ENCODE measurements around the gene CHI3L2. TPM values are rescaled to one million over a fixed set of nuclear protein-coding genes. Genes with fewer than 3 reads are reported as not detected.

Gene CHI3L2
- total RNA-seq, 1 donor from 2014 or later = not detected

DNA sequence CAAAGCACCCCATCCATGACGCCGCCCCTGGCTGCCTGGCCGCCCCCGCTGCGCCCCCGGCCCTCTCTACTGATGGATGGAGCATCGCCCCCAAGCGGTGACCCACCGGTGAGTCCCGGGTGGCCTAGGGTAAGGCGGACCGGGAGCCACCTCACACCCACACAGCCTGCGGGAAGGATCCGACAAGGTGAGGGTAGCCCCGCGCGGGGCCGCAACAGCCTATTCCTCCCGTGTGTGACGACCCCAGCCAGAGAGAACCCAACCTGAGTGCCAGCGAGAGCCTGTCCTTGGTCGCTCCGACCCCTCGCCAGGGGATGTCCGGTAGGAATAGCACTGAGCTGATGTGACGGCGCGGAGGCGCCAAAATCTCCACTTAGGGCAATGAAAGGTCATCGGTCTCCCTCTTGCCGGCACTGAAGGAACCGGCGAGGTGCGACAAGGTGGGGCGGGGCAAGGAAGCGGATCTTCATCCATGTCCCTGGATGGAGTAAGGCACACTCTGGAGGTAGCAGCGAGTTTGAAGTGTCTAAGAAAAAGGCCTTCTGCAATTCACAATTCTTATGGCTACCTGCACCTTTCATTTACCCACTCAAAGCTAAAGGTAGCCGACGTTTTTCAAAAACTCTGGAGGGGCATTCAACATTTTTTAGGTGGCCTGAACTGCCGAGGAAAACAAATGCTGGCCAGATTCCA lies 43.4 kb downstream of the CHI3L2 start:
- DNase-seq (ENCODE audit: extremely low spot score, unreplicated experiment) = no peak
- Mint-ChIP-seq H3K4me1 (ENCODE audit: unreplicated experiment) (no peaks in the 10 kb centered on the region), H3K27me3 (ENCODE audit: unreplicated experiment) (peaks cover 5% of the 10 kb centered on the region), H3K36me3 (ENCODE audit: unreplicated experiment) (no peaks in the 10 kb centered on the region), H3K27ac (ENCODE audit: unreplicated experiment) (no peak overlapping the region), H3K9me3 (ENCODE audit: unreplicated experiment) (no peaks in the 10 kb centered on the region), H3K4me3 (ENCODE audit: unreplicated experiment) (no peak overlapping the region)
- no peak for TF ChIP-seq CTCF (IDR thresholded peaks at IDR 0.05)

DNA sequence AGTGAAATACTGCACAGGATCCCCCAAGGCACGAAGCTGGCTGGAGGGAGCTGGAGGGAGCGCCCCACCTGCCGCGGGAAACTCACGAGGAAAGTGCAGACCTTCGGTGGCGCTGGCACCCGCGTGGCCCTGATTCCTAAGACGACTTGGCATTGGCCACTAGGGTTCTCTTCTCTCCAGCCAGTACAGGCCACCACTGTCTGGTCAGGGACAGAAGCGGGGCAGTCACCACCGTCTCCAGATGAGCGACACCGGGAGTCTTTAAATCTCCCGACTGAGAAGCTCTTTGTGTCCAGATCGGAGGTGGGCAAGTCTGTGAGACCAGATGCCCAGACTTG lies 43.9 kb downstream of the CHI3L2 start:
- TF ChIP-seq CTCF (IDR thresholded peaks at IDR 0.05) = no peak
- Mint-ChIP-seq H3K27ac (ENCODE audit: unreplicated experiment) (no peak overlapping the region), H3K4me3 (ENCODE audit: unreplicated experiment) (no peak overlapping the region), H3K4me1 (ENCODE audit: unreplicated experiment) (no peaks in the 10 kb centered on the region), H3K36me3 (ENCODE audit: unreplicated experiment) (no peaks in the 10 kb centered on the region), H3K9me3 (ENCODE audit: unreplicated experiment) (no peaks in the 10 kb centered on the region), H3K27me3 (ENCODE audit: unreplicated experiment) (peaks cover under 1% of the 10 kb centered on the region)
- no peak for DNase-seq (ENCODE audit: extremely low spot score, unreplicated experiment)

- no peaks in the 10 kb centered on the region for H3K9me3 Mint-ChIP-seq (ENCODE audit: unreplicated experiment)
- H3K27me3 Mint-ChIP-seq (ENCODE audit: unreplicated experiment) = no peaks in the 10 kb centered on the region
- H3K36me3 Mint-ChIP-seq (ENCODE audit: unreplicated experiment) = no peaks in the 10 kb centered on the region
- no peak overlapping the region for H3K27ac Mint-ChIP-seq (ENCODE audit: unreplicated experiment)
- H3K4me1 Mint-ChIP-seq (ENCODE audit: unreplicated experiment) = no peaks in the 10 kb centered on the region
- TF ChIP-seq CTCF (IDR thresholded peaks at IDR 0.05) = no peak
- no peak for DNase-seq (ENCODE audit: extremely low spot score, unreplicated experiment)
- H3K4me3 Mint-ChIP-seq (ENCODE audit: unreplicated experiment) = no peak overlapping the region
Observed at GRCh38 chr1:111272081-111272480, 44.6 kb downstream of the CHI3L2 start.

- Mint-ChIP-seq H3K4me1 (ENCODE audit: unreplicated experiment) (no peaks in the 10 kb centered on the region), H3K27ac (ENCODE audit: unreplicated experiment) (no peak overlapping the region), H3K36me3 (ENCODE audit: unreplicated experiment) (no peaks in the 10 kb centered on the region), H3K4me3 (ENCODE audit: unreplicated experiment) (no peak overlapping the region), H3K27me3 (ENCODE audit: unreplicated experiment) (no peaks in the 10 kb centered on the region), H3K9me3 (ENCODE audit: unreplicated experiment) (peaks cover 7% of the 10 kb centered on the region)
- no peak for TF ChIP-seq CTCF (IDR thresholded peaks at IDR 0.05)
- DNase-seq (ENCODE audit: extremely low spot score, unreplicated experiment) = no peak
Observed at GRCh38 chr1:111274653-111275052, 47.1 kb downstream of the CHI3L2 start.

DNA sequence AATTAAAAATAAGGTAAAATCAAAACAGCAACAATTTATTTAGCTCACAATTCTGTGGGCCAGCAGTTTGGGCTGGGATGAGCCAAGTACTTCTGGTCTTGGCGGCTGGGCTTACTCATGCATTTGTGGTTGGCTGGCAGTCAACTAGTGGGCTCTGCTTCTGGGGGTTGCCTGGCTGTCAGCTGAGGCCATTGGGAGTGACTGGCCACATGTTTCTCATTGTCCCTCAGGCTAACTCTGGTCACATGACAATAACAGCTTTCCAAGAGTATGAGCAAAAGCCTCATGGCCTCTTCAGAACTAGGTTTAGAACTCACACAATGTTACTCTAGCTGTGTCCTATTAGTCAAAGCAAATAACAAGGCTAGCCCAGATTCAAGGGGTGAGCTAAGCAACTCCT lies 47.6 kb downstream of the CHI3L2 start:
- Mint-ChIP-seq H3K4me1 (ENCODE audit: unreplicated experiment) (no peaks in the 10 kb centered on the region), H3K9me3 (ENCODE audit: unreplicated experiment) (peaks cover 7% of the 10 kb centered on the region), H3K27ac (ENCODE audit: unreplicated experiment) (no peak overlapping the region), H3K27me3 (ENCODE audit: unreplicated experiment) (no peaks in the 10 kb centered on the region), H3K4me3 (ENCODE audit: unreplicated experiment) (no peak overlapping the region), H3K36me3 (ENCODE audit: unreplicated experiment) (no peaks in the 10 kb centered on the region)
- no peak for DNase-seq (ENCODE audit: extremely low spot score, unreplicated experiment)
- TF ChIP-seq CTCF (IDR thresholded peaks at IDR 0.05) = no peak
